Liver (tissue), 9 donors: Measurements from ENCODE around the gene POLR3A. TPM values are rescaled to one million over a fixed set of nuclear protein-coding genes. Genes with fewer than 3 reads are reported as not detected.

Source experiments
- DNase-seq: peaks from one replicate; pipeline ENCODE4 v3.0.0-alpha.2; 2017; ENCODE audit warnings: low spot score
- H3K27ac ChIP-seq, 2 donors: one replicate each; pipeline ENCODE4 v1.7.0; 2013; ENCODE audit warnings: inconsistent platforms in 2 of 2, low read length in 2 of 2, control low read depth in 1 of 2, low read depth in 1 of 2, mild to moderate bottlenecking in 1 of 2
- H3K27me3 ChIP-seq, 4 donors: one replicate each; pipeline versions ENCODE4 v1.6.1 to v1.7.0; 2013; ENCODE audit warnings: low read length in 3 of 4, inconsistent platforms in 1 of 4, mild to moderate bottlenecking in 1 of 4, moderate library complexity in 1 of 4; ENCODE audit not compliant: control insufficient read depth in 4 of 4, insufficient read depth in 4 of 4
- H3K36me3 ChIP-seq, 4 donors: one replicate each; pipeline versions ENCODE4 v1.6.1 to v1.7.0; 2013; ENCODE audit warnings: low read length in 3 of 4, mild to moderate bottlenecking in 3 of 4, low read depth in 1 of 4, moderate library complexity in 1 of 4; ENCODE audit not compliant: control insufficient read depth in 4 of 4, insufficient read depth in 3 of 4
- H3K4me1 ChIP-seq, 4 donors: one replicate each; pipeline versions ENCODE4 v1.6.1 to v1.7.0; 2013; ENCODE audit warnings: low read length in 3 of 4, mild to moderate bottlenecking in 3 of 4, moderate library complexity in 1 of 4; ENCODE audit not compliant: control insufficient read depth in 4 of 4, insufficient read depth in 4 of 4
- H3K4me3 ChIP-seq, 3 donors: one replicate each; pipeline versions ENCODE4 v1.6.1 to v1.7.0; 2013; ENCODE audit warnings: low read length in 3 of 3, control low read depth in 1 of 3, low read depth in 1 of 3, mild to moderate bottlenecking in 1 of 3
- H3K9ac ChIP-seq, 2 donors: one replicate each; pipeline ENCODE4 v1.7.0; 2013; ENCODE audit warnings: low read length in 2 of 2, mild to moderate bottlenecking in 2 of 2, moderate library complexity in 2 of 2, control low read depth in 1 of 2, low read depth in 1 of 2
- H3K9me3 ChIP-seq, 4 donors: one replicate each; pipeline versions ENCODE4 v1.6.1 to v1.7.0; 2013; ENCODE audit warnings: low read length in 3 of 4; ENCODE audit not compliant: control insufficient read depth in 4 of 4
- ATF3 ChIP-seq: IDR thresholded peaks from 2 replicates; pipeline ENCODE4 v1.6.1; 2016; ENCODE audit warnings: antibody characterized with exemption
- CTCF ChIP-seq: fragments of 150-350 bp; IDR thresholded peaks from 2 replicates; pipeline ENCODE4 v1.5.1; 2017; ENCODE audit warnings: improper control_type of control experiment, low read depth, low read length; ENCODE audit not compliant: missing input control
- EGR1 ChIP-seq, 2 donors: IDR thresholded peaks; 2 replicates each; pipeline ENCODE4 v1.6.1; 2016 to 2018; ENCODE audit warnings: antibody characterized with exemption in 2 of 2, low read depth in 2 of 2
- FOXA1 ChIP-seq: IDR thresholded peaks from 2 replicates; pipeline ENCODE4 v1.6.1; 2016; ENCODE audit warnings: antibody characterized with exemption
- FOXA2 ChIP-seq: IDR thresholded peaks from 2 replicates; pipeline ENCODE4 v1.6.1; 2016; ENCODE audit warnings: antibody characterized with exemption
- GABPA ChIP-seq, 2 donors: IDR thresholded peaks in 1 of 2; conservative IDR thresholded peaks in 1 of 2; 2 replicates each; pipeline ENCODE4 v1.6.1; 2016; ENCODE audit warnings: antibody characterized with exemption in 2 of 2, mild to moderate bottlenecking in 1 of 2, moderate library complexity in 1 of 2
- HNF4A ChIP-seq, 2 donors: conservative IDR thresholded peaks; 2 replicates each; pipeline ENCODE4 v1.6.1; 2016; ENCODE audit warnings: antibody characterized with exemption in 2 of 2, mild to moderate bottlenecking in 2 of 2
- HNF4G ChIP-seq: IDR thresholded peaks from 2 replicates; pipeline ENCODE4 v1.6.1; 2016; ENCODE audit warnings: antibody characterized with exemption
- JUND ChIP-seq, 2 donors: IDR thresholded peaks; 2 replicates each; pipeline ENCODE4 v1.6.1; 2016; ENCODE audit warnings: antibody characterized with exemption in 2 of 2
- MAX ChIP-seq: IDR thresholded peaks from 2 replicates; pipeline ENCODE4 v1.6.1; 2016; ENCODE audit warnings: antibody characterized with exemption
- NR2F2 ChIP-seq: IDR thresholded peaks from 2 replicates; pipeline ENCODE4 v1.6.1; 2016; ENCODE audit warnings: antibody characterized with exemption
- RAD21 ChIP-seq, 2 donors: IDR thresholded peaks; 2 replicates each; pipeline ENCODE4 v1.6.1; 2016; ENCODE audit warnings: antibody characterized with exemption in 2 of 2, mild to moderate bottlenecking in 2 of 2
- REST ChIP-seq: IDR thresholded peaks from 2 replicates; pipeline ENCODE4 v1.6.1; 2016; ENCODE audit warnings: antibody characterized with exemption, mild to moderate bottlenecking
- RXRA ChIP-seq, 2 donors: IDR thresholded peaks; 2 replicates each; pipeline ENCODE4 v1.6.1; 2017 to 2018; ENCODE audit warnings: antibody characterized with exemption in 2 of 2, mild to moderate bottlenecking in 1 of 2
- SP1 ChIP-seq: IDR thresholded peaks from 2 replicates; pipeline ENCODE4 v1.6.1; 2018; ENCODE audit warnings: antibody characterized with exemption, mild to moderate bottlenecking
- TAF1 ChIP-seq: conservative IDR thresholded peaks from 2 replicates; pipeline ENCODE4 v1.6.1; 2016; ENCODE audit warnings: antibody characterized with exemption, mild to moderate bottlenecking
- YY1 ChIP-seq: IDR thresholded peaks from 2 replicates; pipeline ENCODE4 v1.6.1; 2016; ENCODE audit warnings: antibody characterized with exemption, mild to moderate bottlenecking
- ZBTB33 ChIP-seq: IDR thresholded peaks from 2 replicates; pipeline ENCODE4 v1.6.1; 2016; ENCODE audit warnings: antibody characterized with exemption
- WGBS: extraction: QIAGEN DNeasy Blood & Tissue Kit; methylation state at CpG from one replicate; pipeline ENCODE4 v1.1.7; 2013; 5-methylcytosine and 5-hydroxymethylcytosine counted together
- polyA plus RNA-seq, 2 donors: library from polyadenylated mRNA; stranded (reverse) in 1 of 2; unstranded in 1 of 2; fragments of 200-250 nt in 1 of 2; fragments of >200 nt in 1 of 2; fragmentation: Nextera tagmentation in 1 of 2; extraction: Ambion mirVana in 1 of 2; gene quantifications; one replicate each; pipeline versions ENCODE4 v1.2.1 to v1.2.3, GENCODE V29; 2013 to 2015
- total RNA-seq, 2 donors: library from RNA; depleted of rRNA; stranded (reverse); fragments of >200 nt; gene quantifications; one replicate each; pipeline ENCODE4 v1.2.3, GENCODE V29; 2014
- donor health status: healthy.
- donor health status: healthy.
- donor health status: healthy.
- donor health status: healthy.
- donor health status: healthy.

The POLR3A gene
- total and polyA plus RNA-seq, 4 donors = 3.2 to 9.6 (median 5.5) TPM

- peaks cover 0 to 2% (median 0%) of the 10 kb centered on the region in 4 donors for H3K4me1 ChIP-seq
- 23% methylated on average over 13 of the region's 13 CpGs for WGBS
- H3K9me3 ChIP-seq = no peaks in the 10 kb centered on the region
- H3K4me3 ChIP-seq = no peak overlapping the region
- H3K27ac ChIP-seq = no peak overlapping the region
- peak; percentile 87 for DNase-seq
- TF ChIP-seq SP1 = no peak
- TF ChIP-seq ATF3 = no peak
- no peak for TF ChIP-seq REST
- TF ChIP-seq RAD21 (IDR thresholded peaks at IDR 0.05) = peak; percentile 94 to 97
- peak; percentile 89 for TF ChIP-seq CTCF
- TF ChIP-seq JUND (IDR thresholded peaks at IDR 0.05) = no peak
- no peak for TF ChIP-seq GABPA (IDR thresholded peaks at IDR 0.05 in 1 of 2, conservative IDR thresholded peaks at IDR 0.05 in 1 of 2)
- TF ChIP-seq RXRA (IDR thresholded peaks at IDR 0.05) = peak in 1 of 2 donors; percentile 12
- peak; percentile 9 for TF ChIP-seq NR2F2
- no peak for TF ChIP-seq HNF4G
- TF ChIP-seq MAX = no peak
- TF ChIP-seq TAF1 = no peak
- H3K9ac ChIP-seq = no peak overlapping the region
- no peaks in the 10 kb centered on the region for H3K27me3 ChIP-seq
- peaks cover 0 to 4% (median 1%) of the 10 kb centered on the region in 4 donors for H3K36me3 ChIP-seq
Observed at GRCh38 chr10:78047314-78047891, 18.1 kb upstream of the POLR3A start.

- Histone ChIP-seq H3K36me3 (peaks cover 2 to 10% (median 5%) of the 10 kb centered on the region in 4 donors), H3K27me3 (no peaks in the 10 kb centered on the region), H3K27ac (no peak overlapping the region), H3K4me3 (no peak overlapping the region), H3K9me3 (no peaks in the 10 kb centered on the region), H3K4me1 (peaks cover 0 to 2% (median 0%) of the 10 kb centered on the region in 4 donors), H3K9ac (no peak overlapping the region)
- WGBS = 73% methylated on average over 10 of the region's 10 CpGs
- DNase-seq = no peak
- no peak for TF ChIP-seq ATF3
- TF ChIP-seq FOXA2 = no peak
- no peak for TF ChIP-seq ZBTB33
- no peak for TF ChIP-seq NR2F2
- TF ChIP-seq CTCF = no peak
- no peak for TF ChIP-seq HNF4G
- no peak for TF ChIP-seq YY1
- TF ChIP-seq RAD21 (IDR thresholded peaks at IDR 0.05) = no peak
- no peak for TF ChIP-seq JUND (IDR thresholded peaks at IDR 0.05)
- no peak for TF ChIP-seq FOXA1
- TF ChIP-seq HNF4A (conservative IDR thresholded peaks at IDR 0.05) = no peak
- TF ChIP-seq GABPA (IDR thresholded peaks at IDR 0.05 in 1 of 2, conservative IDR thresholded peaks at IDR 0.05 in 1 of 2) = no peak
- TF ChIP-seq EGR1 (IDR thresholded peaks at IDR 0.05; ENCODE audit: low read depth in 2 of 2) = no peak
- TF ChIP-seq TAF1 = no peak
- no peak for TF ChIP-seq MAX
- TF ChIP-seq SP1 = no peak
Observed at GRCh38 chr10:78046711-78047269, 17.5 kb upstream of the POLR3A start.
